ENCODE data around the gene SLCO4A1.

- TF ChIP-seq CTCF (conservative IDR thresholded peaks at IDR 0.05 in 1 of 2, IDR thresholded peaks at IDR 0.05 in 1 of 2; ENCODE audit: low read depth in 1 of 2, low read length in 2 of 2), result no peak
- no peak for TF ChIP-seq EZH2 (IDR thresholded peaks at IDR 0.05; ENCODE audit: low read length, missing control alignments)
Observed at GRCh38 chr20:62614085-62614960, 28.0 kb upstream of the SLCO4A1 start.

Measured in fibroblast of lung (primary cell).